GM19240 (cell line): ENCODE results near the gene POLR1G.
"Not testable (repeated sequence)": the region's sequence is repeated elsewhere in the genome, so short reads cannot be mapped to it uniquely, and the experiment has no call there.

Experiments
- DNase-seq: peaks from one replicate; pipeline ENCODE4 v3.0.0; 2011; ENCODE audit warnings: low spot score; ENCODE audit not compliant: insufficient read length

POLR1G gene

DNA sequence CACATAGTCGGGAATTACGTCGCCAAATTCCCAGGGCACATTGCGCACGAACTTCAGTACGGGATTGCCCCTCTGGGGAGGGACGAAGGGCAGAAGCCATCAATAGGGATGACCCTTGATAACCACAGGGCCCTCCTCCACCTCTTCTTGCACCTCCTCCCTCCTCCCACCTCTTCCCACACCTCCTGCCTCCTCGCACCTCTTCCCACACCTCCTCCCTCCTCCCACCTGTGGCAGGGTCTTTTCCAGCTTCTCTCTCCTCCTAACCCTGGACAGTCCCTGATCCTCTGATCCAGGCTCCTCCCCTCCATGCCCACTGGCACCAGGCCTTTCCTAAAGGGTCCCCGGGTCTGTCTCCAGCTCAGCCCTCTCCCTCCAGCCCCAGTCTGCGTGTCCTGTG is 13.9 kb downstream of the POLR1G start:
- DNase-seq, result no peak

GRCh38 chr19:45420871-45421270 is 14.4 kb downstream of the POLR1G start:
- DNase-seq, result no peak

GRCh38 chr19:45421947-45422498 is 15.6 kb downstream of the POLR1G start:
- no peak for DNase-seq

DNA sequence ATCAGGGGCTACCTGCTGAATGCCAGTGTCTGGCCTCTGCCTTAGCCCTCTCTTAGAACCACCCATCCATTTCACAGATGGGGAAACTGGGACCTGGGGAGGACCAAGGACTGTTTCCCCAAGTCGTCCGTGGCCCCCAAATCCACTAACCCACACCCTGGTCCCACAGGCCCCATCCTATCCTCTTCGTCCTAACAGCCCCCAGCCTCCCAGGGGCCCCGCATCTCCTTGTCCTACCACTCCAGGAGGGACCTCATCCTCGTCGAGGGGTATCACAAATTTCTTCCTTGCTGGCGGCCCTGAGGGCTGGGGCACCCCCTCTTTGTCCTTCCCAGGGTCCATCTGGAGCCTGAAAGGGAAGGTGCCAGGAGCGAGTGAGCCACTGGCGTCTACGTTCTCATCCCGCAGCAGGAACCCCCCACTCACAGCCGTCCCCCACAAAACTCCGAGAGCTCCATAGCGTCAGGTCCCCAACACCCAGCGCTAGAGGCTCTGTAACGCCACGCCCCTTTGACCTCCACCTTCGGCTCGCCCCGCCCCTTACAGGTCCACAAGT is 16.7 kb downstream of the POLR1G start:
- DNase-seq, result no peak

- DNase-seq, result peak; percentile 95
These were observed 17.2 kb downstream of the POLR1G start, which contains the start of gene ERCC1 for GRCh38 chr19:45423589-45424190. Gene ERCC1 (minus strand): TSS chr19:45423917. CDS start chr19:45423374, 543 bp downstream.

- DNase-seq, result no peak
These were observed 18.0 kb downstream of the POLR1G start for GRCh38 chr19:45424191-45425058.

GRCh38 chr19:45428384-45429231 is 22.2 kb downstream of the POLR1G start:
- DNase-seq, result no peak

- DNase-seq, result not testable (repeated sequence)
These were observed 23.5 kb downstream of the POLR1G start for GRCh38 chr19:45429896-45430295.

GRCh38 chr19:45431008-45431407 is 24.6 kb downstream of the POLR1G start:
- DNase-seq, result not testable (repeated sequence)

- not testable (repeated sequence) for DNase-seq
These were observed 26.1 kb downstream of the POLR1G start for GRCh38 chr19:45432543-45432942.

GRCh38 chr19:45437328-45437727 is 30.9 kb downstream of the POLR1G start:
- no peak for DNase-seq

GRCh38 chr19:45439190-45439568 is 32.7 kb downstream of the POLR1G start:
- no peak for DNase-seq

DNA sequence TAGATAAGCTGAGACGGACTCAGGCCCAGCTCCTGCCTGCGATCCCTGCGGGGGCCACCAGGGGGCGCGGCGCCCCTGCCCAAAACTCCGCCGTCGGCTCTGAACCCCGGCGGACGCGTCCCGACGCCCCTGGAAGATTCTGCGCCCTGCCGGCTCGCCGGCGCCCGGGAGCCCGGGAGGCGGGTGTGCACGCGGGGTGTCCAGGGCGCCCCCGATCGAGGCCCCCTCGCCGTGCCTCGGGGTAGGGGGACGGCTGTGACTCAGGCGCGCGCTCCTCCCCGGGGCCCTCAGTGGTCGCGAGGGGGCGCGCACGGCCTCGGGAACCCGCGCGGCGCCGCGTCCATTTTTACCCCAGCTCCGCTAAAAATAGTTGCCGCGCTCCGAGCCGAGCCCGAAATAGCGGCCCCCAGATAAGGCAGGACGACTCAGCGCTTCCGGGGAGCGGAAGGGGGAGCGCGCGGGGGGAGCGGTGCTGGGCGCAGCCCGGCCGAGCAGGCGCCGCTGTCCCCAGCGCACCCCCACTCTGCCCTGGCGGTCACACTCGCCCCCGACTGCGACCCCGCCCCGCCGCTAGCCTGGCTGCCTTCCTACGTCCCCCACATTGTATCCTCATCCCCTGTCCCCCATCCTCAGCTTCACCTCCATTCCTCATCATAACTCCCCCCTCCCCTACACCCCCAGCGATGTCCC is 33.3 kb downstream of the POLR1G start:
- peak; percentile 78 for DNase-seq

- no peak for DNase-seq
These were observed 33.8 kb downstream of the POLR1G start for GRCh38 chr19:45440259-45440638.

- no peak for DNase-seq
These were observed 34.6 kb downstream of the POLR1G start for GRCh38 chr19:45440873-45441654.

GRCh38 chr19:45442408-45442777 is 35.9 kb downstream of the POLR1G start:
- no peak for DNase-seq

- DNase-seq, result no peak
These were observed 36.5 kb downstream of the POLR1G start for GRCh38 chr19:45442778-45443461.

DNA sequence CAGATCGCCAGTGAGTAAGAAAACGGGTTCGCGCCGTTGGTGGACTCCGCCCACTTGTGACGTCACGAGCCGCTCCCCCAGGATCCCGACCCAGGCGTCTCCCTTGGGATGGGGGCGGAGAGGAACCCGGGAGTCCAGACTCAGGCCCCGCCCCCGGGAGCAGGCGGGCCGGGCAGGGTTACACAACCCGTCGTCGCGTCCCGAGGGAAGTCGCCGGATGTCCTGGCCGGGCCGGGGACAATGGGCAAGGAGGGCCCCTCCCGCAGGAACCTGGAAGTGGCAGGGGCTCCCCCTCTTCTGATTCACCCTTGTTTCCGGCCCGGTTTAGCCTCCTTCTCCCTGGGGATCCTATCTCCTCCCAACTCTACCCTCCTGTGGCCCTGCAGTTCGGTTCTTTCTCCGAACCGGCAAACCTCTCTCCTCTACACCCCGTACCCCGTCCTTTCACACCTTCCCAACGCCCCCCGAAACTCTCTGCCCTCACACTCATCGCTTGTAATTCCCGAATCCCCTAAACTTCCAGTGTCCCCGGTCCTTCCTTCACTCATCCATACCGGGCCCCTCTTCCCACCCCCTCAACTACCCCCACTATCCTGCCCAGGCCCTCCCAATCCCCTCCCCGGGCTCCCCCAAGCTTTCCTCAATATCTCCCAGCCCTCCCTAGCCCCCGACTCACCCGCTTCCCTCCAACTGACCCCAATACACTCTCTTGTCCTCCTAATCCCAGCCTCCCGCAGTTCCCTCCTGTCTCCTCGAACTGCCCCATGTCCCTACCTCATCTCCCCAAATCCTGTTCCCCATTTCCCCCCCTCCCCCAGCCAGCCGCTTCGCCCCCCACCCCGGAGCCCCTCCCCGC is 37.2 kb downstream of the POLR1G start:
- no peak for DNase-seq
